Measurements from ENCODE around the gene DCDC2B.

The DCDC2B gene

GRCh38 chr1:32200226-32201010, 8.5 kb upstream of the DCDC2B start, which contains the start of gene CCDC28B:
TSS of gene CCDC28B (plus strand) at chr1:32200595. CDS start at chr1:32201936, 1,341 bp downstream.
- DNase-seq (ENCODE audit: low read depth): no peak
- TF ChIP-seq CTCF (IDR thresholded peaks at IDR 0.05; ENCODE audit: low read depth, low read length, missing control alignments): no peak
- peak within 1 kb of the TSS; percentile 65 for H3K4me3 ChIP-seq (ENCODE audit: low read depth, low read length)

- peak overlapping the region; percentile 65 for H3K4me3 ChIP-seq (ENCODE audit: low read depth, low read length)
- DNase-seq (ENCODE audit: low read depth): peak; percentile 61
- no peak for TF ChIP-seq CTCF (IDR thresholded peaks at IDR 0.05; ENCODE audit: low read depth, low read length, missing control alignments)
These were observed 7.7 kb upstream of the DCDC2B start for GRCh38 chr1:32201011-32201855.

GRCh38 chr1:32204943-32205361, 3.9 kb upstream of the DCDC2B start:
- DNase-seq (ENCODE audit: low read depth): no peak
- no peak for TF ChIP-seq CTCF (IDR thresholded peaks at IDR 0.05; ENCODE audit: low read depth, low read length, missing control alignments)
- peak overlapping the region; percentile 78 for H3K4me3 ChIP-seq (ENCODE audit: low read depth, low read length)

- TF ChIP-seq CTCF (IDR thresholded peaks at IDR 0.05; ENCODE audit: low read depth, low read length, missing control alignments): no peak
- peak; percentile 39 for DNase-seq (ENCODE audit: low read depth)
These were observed 3.2 kb upstream of the DCDC2B start, which contains the start of gene IQCC for GRCh38 chr1:32205401-32206370. TSS of gene IQCC (plus strand) at chr1:32205671. CDS start at chr1:32205682, 11 bp downstream.

GRCh38 chr1:32208469-32208868, 420 bp upstream of the DCDC2B start:
- DNase-seq (ENCODE audit: low read depth): no peak
- no peak for TF ChIP-seq CTCF (IDR thresholded peaks at IDR 0.05; ENCODE audit: low read depth, low read length, missing control alignments)
- no peak overlapping the region for H3K4me3 ChIP-seq (ENCODE audit: low read depth, low read length)

More at GRCh38 chr1:32205401-32206370, 3.2 kb upstream of the DCDC2B start, which contains the start of gene IQCC:
- H3K4me3 ChIP-seq (ENCODE audit: low read depth, low read length): peak within 1 kb of the TSS; percentile 78
